Liver (tissue), 9 donors: ENCODE data around the gene USP9X. TPM values are rescaled to one million over a fixed set of nuclear protein-coding genes. Genes with fewer than 3 reads are reported as not detected.
A peak's percentile ranks its signal among the peaks of the same experiment; 100 is the strongest.

Source experiments
- DNase-seq: peaks from one replicate; pipeline ENCODE4 v3.0.0-alpha.2; 2017; ENCODE audit warnings: low spot score
- H3K27ac ChIP-seq, 2 donors: one replicate each; pipeline ENCODE4 v1.7.0; 2013; ENCODE audit warnings: inconsistent platforms in 2 of 2, low read length in 2 of 2, control low read depth in 1 of 2, low read depth in 1 of 2, mild to moderate bottlenecking in 1 of 2
- H3K27me3 ChIP-seq, 4 donors: one replicate each; pipeline versions ENCODE4 v1.6.1 to v1.7.0; 2013; ENCODE audit warnings: low read length in 3 of 4, inconsistent platforms in 1 of 4, mild to moderate bottlenecking in 1 of 4, moderate library complexity in 1 of 4; ENCODE audit not compliant: control insufficient read depth in 4 of 4, insufficient read depth in 4 of 4
- H3K36me3 ChIP-seq, 4 donors: one replicate each; pipeline versions ENCODE4 v1.6.1 to v1.7.0; 2013; ENCODE audit warnings: low read length in 3 of 4, mild to moderate bottlenecking in 3 of 4, low read depth in 1 of 4, moderate library complexity in 1 of 4; ENCODE audit not compliant: control insufficient read depth in 4 of 4, insufficient read depth in 3 of 4
- H3K4me1 ChIP-seq, 4 donors: one replicate each; pipeline versions ENCODE4 v1.6.1 to v1.7.0; 2013; ENCODE audit warnings: low read length in 3 of 4, mild to moderate bottlenecking in 3 of 4, moderate library complexity in 1 of 4; ENCODE audit not compliant: control insufficient read depth in 4 of 4, insufficient read depth in 4 of 4
- H3K4me3 ChIP-seq, 3 donors: one replicate each; pipeline versions ENCODE4 v1.6.1 to v1.7.0; 2013; ENCODE audit warnings: low read length in 3 of 3, control low read depth in 1 of 3, low read depth in 1 of 3, mild to moderate bottlenecking in 1 of 3
- H3K9ac ChIP-seq, 2 donors: one replicate each; pipeline ENCODE4 v1.7.0; 2013; ENCODE audit warnings: low read length in 2 of 2, mild to moderate bottlenecking in 2 of 2, moderate library complexity in 2 of 2, control low read depth in 1 of 2, low read depth in 1 of 2
- H3K9me3 ChIP-seq, 4 donors: one replicate each; pipeline versions ENCODE4 v1.6.1 to v1.7.0; 2013; ENCODE audit warnings: low read length in 3 of 4; ENCODE audit not compliant: control insufficient read depth in 4 of 4
- ATF3 ChIP-seq: IDR thresholded peaks from 2 replicates; pipeline ENCODE4 v1.6.1; 2016; ENCODE audit warnings: antibody characterized with exemption
- EGR1 ChIP-seq, 2 donors: IDR thresholded peaks; 2 replicates each; pipeline ENCODE4 v1.6.1; 2016 to 2018; ENCODE audit warnings: antibody characterized with exemption in 2 of 2, low read depth in 2 of 2
- FOXA1 ChIP-seq: IDR thresholded peaks from 2 replicates; pipeline ENCODE4 v1.6.1; 2016; ENCODE audit warnings: antibody characterized with exemption
- HNF4A ChIP-seq, 2 donors: conservative IDR thresholded peaks; 2 replicates each; pipeline ENCODE4 v1.6.1; 2016; ENCODE audit warnings: antibody characterized with exemption in 2 of 2, mild to moderate bottlenecking in 2 of 2
- HNF4G ChIP-seq: IDR thresholded peaks from 2 replicates; pipeline ENCODE4 v1.6.1; 2016; ENCODE audit warnings: antibody characterized with exemption
- JUND ChIP-seq, 2 donors: IDR thresholded peaks; 2 replicates each; pipeline ENCODE4 v1.6.1; 2016; ENCODE audit warnings: antibody characterized with exemption in 2 of 2
- NR2F2 ChIP-seq: IDR thresholded peaks from 2 replicates; pipeline ENCODE4 v1.6.1; 2016; ENCODE audit warnings: antibody characterized with exemption
- RAD21 ChIP-seq, 2 donors: IDR thresholded peaks; 2 replicates each; pipeline ENCODE4 v1.6.1; 2016; ENCODE audit warnings: antibody characterized with exemption in 2 of 2, mild to moderate bottlenecking in 2 of 2
- RXRA ChIP-seq, 2 donors: IDR thresholded peaks; 2 replicates each; pipeline ENCODE4 v1.6.1; 2017 to 2018; ENCODE audit warnings: antibody characterized with exemption in 2 of 2, mild to moderate bottlenecking in 1 of 2
- TAF1 ChIP-seq: conservative IDR thresholded peaks from 2 replicates; pipeline ENCODE4 v1.6.1; 2016; ENCODE audit warnings: antibody characterized with exemption, mild to moderate bottlenecking
- YY1 ChIP-seq: IDR thresholded peaks from 2 replicates; pipeline ENCODE4 v1.6.1; 2016; ENCODE audit warnings: antibody characterized with exemption, mild to moderate bottlenecking
- ZBTB33 ChIP-seq: IDR thresholded peaks from 2 replicates; pipeline ENCODE4 v1.6.1; 2016; ENCODE audit warnings: antibody characterized with exemption
- WGBS: extraction: QIAGEN DNeasy Blood & Tissue Kit; methylation state at CpG from one replicate; pipeline ENCODE4 v1.1.7; 2013; 5-methylcytosine and 5-hydroxymethylcytosine counted together
- polyA plus RNA-seq, 2 donors: library from polyadenylated mRNA; stranded (reverse) in 1 of 2; unstranded in 1 of 2; fragments of 200-250 nt in 1 of 2; fragments of >200 nt in 1 of 2; fragmentation: Nextera tagmentation in 1 of 2; extraction: Ambion mirVana in 1 of 2; gene quantifications; one replicate each; pipeline versions ENCODE4 v1.2.1 to v1.2.3, GENCODE V29; 2013 to 2015
- total RNA-seq, 2 donors: library from RNA; depleted of rRNA; stranded (reverse); fragments of >200 nt; gene quantifications; one replicate each; pipeline ENCODE4 v1.2.3, GENCODE V29; 2014
- donor health status: healthy.
- donor health status: healthy.
- donor health status: healthy.
- donor health status: healthy.
- donor health status: healthy.

Gene USP9X
- total and polyA plus RNA-seq, 4 donors: 13.4 to 117 (median 60.9) TPM

GRCh38 chrX:41086627-41086932, 1.3 kb downstream of the USP9X start:
- H3K4me3 ChIP-seq: peak overlapping the region; percentile 89 to 91 (median 91)
- peak; percentile 73 for DNase-seq
- H3K36me3 ChIP-seq: no peaks in the 10 kb centered on the region
- peak overlapping the region; percentile 61 to 75 for H3K9ac ChIP-seq
- 0% methylated on average over 11 of the region's 11 CpGs for WGBS
- peak overlapping the region; percentile 96 to 100 for H3K27ac ChIP-seq
- peaks cover 1 to 26% (median 19%) of the 10 kb centered on the region in 4 donors for H3K4me1 ChIP-seq
- no peaks in the 10 kb centered on the region for H3K9me3 ChIP-seq
- H3K27me3 ChIP-seq: no peaks in the 10 kb centered on the region
- peak; percentile 18 for TF ChIP-seq ZBTB33
- TF ChIP-seq ATF3: no peak

GRCh38 chrX:41087201-41087600, 2.0 kb downstream of the USP9X start:
- whole genome bisulfite sequencing: 0% methylated on average over 6 of the region's 6 CpGs
- no peak for DNase-seq
- H3K27ac ChIP-seq: peak overlapping the region; percentile 96 to 100

GRCh38 chrX:41090568-41091238, 5.5 kb downstream of the USP9X start:
- WGBS: 4% methylated on average over 5 of the region's 5 CpGs
- peak overlapping the region; percentile 16 to 56 for H3K9ac ChIP-seq
- DNase-seq: no peak
- H3K9me3 ChIP-seq: no peaks in the 10 kb centered on the region
- H3K4me1 ChIP-seq: peaks cover 5 to 46% (median 42%) of the 10 kb centered on the region in 4 donors
- H3K27me3 ChIP-seq: no peaks in the 10 kb centered on the region
- H3K36me3 ChIP-seq: no peaks in the 10 kb centered on the region
- H3K4me3 ChIP-seq: no peak overlapping the region
- TF ChIP-seq TAF1 (no peak), RAD21 (IDR thresholded peaks at IDR 0.05) (no peak), EGR1 (IDR thresholded peaks at IDR 0.05; ENCODE audit: low read depth in 2 of 2) (no peak), HNF4A (conservative IDR thresholded peaks at IDR 0.05) (no peak), FOXA1 (no peak), ATF3 (no peak), HNF4G (no peak), RXRA (IDR thresholded peaks at IDR 0.05) (no peak), NR2F2 (no peak), ZBTB33 (no peak), JUND (IDR thresholded peaks at IDR 0.05) (no peak)
- peak overlapping the region; percentile 54 to 100 for H3K27ac ChIP-seq

More at GRCh38 chrX:41087201-41087600, 2.0 kb downstream of the USP9X start:
- Histone ChIP-seq H3K9ac (peak overlapping the region; percentile 61 to 75), H3K9me3 (no peaks in the 10 kb centered on the region), H3K27me3 (no peaks in the 10 kb centered on the region), H3K4me1 (peaks cover 2 to 29% (median 25%) of the 10 kb centered on the region in 4 donors), H3K36me3 (no peaks in the 10 kb centered on the region), H3K4me3 (peak overlapping the region; percentile 89 to 91 (median 91))
- TF ChIP-seq YY1: peak; percentile 67
- TF ChIP-seq FOXA1: no peak
